OCI-M2 (cell line): ENCODE measurements around the gene C1orf198.

ENCODE experiments used
- DNase-seq: peaks from one replicate; lab custom pipeline; 2025; ENCODE audit not compliant: unreplicated experiment; lab: John Stamatoyannopoulos, UW

The C1orf198 gene

DNA sequence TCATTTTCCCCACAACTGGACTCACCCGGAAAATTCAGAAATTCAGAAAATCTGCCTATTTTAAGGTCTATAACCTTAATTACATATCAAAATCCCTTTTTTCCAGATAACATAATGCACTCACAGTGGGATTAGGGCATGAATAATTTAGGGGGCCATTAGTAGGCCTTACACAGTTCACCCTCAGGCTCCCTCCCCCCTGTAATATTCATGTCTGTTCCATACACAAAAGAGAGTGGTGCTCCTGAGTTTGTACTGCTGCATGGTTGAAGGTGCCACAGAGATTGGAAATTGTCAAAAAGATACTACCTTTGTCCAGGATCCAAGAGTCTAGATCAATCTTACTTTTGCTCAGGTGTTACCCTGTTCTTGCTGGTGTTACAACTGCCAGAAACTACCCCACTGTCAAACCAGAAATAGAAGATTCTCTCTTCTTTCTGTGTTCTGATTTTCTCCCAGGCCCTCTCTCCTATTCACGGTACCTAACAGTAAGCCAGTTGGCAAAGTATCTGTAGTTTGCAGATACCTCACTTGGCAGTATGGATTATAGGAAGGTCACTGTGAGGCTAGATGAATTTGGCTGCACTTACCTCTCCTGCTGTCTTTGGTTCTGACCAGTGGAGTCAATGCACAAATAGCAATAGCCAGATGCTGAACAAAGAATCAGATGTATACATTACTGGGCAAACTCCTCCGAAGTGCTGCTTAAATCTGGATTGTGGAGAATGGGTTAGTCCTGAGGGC, 53.2 kb downstream of the C1orf198 start:
- DNase-seq, result no peak

DNA sequence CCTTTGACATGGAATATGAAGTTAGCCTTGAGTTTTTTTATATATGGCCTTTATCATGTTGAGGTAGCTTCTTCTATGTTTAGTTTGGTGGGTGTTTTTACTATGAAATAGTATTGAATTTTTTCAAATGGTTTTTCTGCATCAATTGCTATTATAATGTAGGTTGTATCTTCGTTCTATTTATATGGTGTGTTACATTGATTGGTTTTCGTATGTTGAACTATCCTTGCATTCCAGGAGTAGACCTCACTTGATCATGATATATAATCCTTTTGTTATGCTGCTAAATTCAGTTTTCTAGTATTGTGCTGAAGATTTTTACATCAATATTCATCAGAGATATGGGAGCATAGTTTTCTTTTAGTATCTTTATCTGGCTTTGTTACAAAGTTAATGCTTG, 55.8 kb downstream of the C1orf198 start:
- DNase-seq, result no peak

DNA sequence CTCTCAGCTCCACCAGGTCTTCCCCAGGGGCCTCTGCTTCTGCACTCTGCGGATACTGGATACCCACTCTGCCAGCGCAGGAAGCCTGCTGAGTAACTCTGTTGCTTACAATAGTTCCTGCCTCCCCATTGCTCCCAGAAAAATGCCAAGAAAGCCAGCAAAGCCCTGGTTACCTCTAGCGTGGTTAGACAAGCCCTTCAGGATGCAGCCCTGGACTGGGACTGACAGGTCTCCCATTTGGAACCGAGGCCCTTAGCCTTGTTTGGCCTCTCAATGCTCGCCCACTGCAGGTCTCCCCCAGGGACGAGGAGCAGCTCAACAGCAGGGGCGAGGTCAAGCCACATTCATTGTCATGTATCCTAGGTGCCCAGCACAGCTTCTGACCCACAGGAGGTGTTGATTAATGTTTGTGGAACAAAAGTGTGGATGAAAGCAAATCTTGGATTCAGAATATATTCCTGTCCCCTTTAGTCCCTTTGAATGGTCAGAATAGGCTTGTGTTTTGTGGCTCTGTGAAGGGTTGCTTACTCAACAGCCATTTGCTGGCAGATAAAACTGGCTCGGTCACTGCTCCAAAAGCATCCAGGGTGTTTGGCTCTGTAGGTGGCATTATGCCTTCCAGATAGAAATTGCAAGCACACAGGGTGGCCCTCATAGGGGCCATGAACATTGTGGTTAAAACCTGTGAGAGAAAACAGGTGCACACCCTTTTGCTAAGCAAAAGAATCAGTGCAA, 58.9 kb downstream of the C1orf198 start:
- DNase-seq, result no peak

DNA sequence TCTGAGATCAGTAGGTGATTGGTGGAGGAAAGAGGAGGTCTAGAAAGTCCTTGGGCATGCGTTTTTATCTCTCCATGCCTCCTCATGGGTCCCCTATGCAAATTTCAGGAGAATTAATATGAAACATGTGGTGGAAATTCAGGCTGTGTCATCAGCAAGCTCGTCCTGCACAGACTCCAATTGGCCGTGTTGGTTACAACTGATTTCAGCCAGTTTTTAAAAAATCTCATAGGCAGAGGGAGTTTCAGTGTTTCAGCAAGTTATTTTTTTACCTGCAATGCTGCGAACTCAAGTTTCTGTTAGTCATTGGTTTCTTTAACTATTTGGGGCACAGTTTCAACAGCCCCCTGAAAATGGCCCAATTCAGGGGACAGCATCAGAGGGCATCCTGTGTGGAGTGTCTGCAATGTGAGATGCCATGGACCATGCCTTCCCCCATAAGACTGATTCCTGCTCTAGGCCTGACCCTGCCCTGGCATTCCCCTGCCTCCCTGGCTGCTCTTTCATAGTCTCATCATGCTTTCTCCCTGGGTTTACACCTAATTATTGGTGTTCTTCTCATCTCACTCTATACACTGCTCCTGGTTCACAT, 59.9 kb downstream of the C1orf198 start:
- DNase-seq, result no peak

- no peak for DNase-seq
These were observed 60.6 kb downstream of the C1orf198 start for GRCh38 chr1:230807561-230808280.

DNA sequence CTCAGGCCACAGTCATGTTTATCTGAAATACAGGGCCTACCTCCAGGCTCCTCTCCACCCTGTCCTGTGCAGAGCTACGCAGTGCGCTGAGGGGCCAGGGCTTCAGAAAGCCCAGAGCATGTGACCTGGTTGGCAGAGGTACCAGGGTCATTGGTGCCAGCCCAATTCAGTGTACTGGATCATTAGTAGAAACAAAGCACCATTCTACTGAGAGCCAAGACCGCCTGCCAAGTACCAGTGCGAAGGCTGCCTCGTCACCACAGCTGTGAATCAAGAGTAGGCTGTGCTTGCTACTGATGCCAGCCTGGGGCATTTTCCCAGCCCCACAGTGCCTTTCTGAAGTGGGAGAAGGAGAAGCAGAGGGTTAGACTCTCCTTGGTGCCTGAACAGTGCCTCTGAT, 61.3 kb downstream of the C1orf198 start:
- DNase-seq, result no peak

DNA sequence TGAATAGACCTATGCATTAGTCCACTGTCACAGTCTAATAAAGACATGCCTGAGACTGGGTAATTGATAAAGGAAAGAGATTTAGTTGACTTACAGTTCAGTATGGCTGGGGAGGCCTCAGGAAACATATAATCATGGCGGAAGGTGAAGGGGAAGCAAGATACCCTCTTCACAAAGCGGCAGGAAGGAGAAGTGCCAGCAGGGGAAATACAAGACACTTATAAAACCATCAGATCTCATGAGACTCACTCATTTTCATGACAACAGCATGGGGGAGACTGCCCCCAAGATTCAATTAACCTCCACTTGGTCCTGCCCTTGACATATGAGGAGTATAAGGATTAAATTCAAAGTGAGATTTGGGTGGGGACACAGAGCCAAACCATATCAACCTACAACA, 61.8 kb downstream of the C1orf198 start:
- DNase-seq, result no peak

DNA sequence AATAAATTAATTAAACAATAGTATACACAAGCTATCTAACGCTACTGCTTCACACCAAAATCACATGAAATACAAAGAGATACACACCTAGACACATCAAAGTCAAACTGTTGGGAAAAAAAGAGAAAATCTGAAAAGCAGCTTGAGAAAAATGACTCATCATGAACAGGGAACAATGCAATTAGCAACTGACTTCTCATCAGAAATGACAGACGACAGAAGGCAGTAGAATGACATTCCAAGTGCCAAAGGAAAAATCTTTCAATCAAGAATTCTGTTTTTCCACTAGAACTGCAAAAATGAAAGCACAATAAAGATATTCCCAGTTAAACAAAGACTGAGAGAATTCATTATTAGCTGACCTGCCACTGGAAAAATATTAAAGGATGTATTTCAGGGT, 63.9 kb downstream of the C1orf198 start:
- DNase-seq, result no peak

- no peak for DNase-seq
These were observed 67.2 kb downstream of the C1orf198 start for GRCh38 chr1:230800891-230801840.

GRCh38 chr1:230798491-230798890, 69.8 kb downstream of the C1orf198 start:
- no peak for DNase-seq

DNA sequence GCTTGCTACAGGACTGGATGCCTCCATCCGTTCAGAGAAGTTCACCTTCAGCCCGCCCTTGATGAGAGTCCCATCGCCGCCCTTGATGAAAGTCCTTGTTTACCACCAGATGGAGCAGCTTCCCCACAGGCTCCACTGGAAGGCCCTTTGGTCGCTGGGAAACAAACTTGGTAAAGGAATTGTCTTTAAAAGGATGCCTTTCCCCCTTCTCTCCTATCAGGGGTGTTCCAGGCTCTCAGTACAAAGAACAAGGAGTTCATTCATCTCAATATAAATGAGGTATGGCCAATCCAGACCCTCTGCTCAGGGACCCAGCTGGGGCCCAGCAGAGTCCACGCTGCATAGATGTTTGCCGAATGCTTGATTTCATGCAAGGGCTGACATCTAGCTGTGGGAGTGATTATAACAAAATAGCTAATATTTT, 70.4 kb downstream of the C1orf198 start:
- DNase-seq, result no peak

GRCh38 chr1:230797376-230797920, 70.9 kb downstream of the C1orf198 start:
- DNase-seq, result no peak

- DNase-seq, result no peak
These were observed 71.7 kb downstream of the C1orf198 start for GRCh38 chr1:230796626-230797025.

DNA sequence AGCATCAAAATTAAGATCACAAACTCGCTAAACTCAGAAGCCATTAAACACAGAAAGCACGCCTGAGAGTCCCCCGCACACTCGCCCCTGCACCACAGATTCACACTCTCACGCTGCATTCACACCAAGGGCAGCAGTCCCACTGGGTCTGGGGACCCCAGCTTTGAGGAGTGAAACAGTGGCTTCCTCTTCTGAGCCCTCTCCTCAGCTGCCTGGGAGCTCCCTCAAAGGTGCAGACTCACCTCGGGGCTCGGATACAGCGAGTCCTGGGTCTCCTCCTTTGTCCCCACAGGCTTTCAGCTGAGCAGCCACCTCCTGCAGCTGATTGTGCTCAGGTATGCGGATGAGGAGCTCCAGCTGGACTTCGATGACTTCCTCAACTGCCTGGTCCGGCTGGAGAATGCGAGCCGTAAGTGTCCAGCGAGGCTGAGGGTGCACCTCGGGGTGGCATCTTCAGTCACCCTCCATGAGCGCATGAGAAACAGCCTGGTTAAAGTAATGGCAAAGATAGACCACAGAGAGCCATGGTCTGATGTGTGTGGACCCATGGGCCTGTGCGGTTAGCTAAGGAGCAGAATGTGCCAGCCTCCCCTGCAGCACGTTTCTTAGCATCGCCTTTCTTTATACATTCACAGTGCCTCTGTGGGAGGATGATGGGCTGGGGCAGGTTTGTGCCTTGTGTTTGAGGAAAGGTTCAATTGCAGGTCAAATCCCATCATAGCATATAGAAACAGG, 73.3 kb downstream of the C1orf198 start:
- DNase-seq, result no peak

- DNase-seq, result no peak
These were observed 73.9 kb downstream of the C1orf198 start for GRCh38 chr1:230794431-230794830.

DNA sequence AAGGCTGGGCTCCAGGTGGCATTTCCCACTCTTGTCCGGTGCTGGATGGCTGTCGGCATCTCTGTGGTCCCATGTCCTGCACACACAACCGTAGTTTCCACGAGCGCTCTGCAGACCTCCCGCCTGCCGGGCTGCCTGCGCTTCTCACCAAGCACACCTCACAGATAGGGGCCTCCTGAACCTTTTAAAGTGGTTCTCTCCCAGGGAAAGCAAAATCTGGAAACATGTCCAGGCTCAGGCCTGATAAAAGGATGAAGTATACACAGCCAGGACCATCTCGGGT, 74.9 kb downstream of the C1orf198 start:
- no peak for DNase-seq

DNA sequence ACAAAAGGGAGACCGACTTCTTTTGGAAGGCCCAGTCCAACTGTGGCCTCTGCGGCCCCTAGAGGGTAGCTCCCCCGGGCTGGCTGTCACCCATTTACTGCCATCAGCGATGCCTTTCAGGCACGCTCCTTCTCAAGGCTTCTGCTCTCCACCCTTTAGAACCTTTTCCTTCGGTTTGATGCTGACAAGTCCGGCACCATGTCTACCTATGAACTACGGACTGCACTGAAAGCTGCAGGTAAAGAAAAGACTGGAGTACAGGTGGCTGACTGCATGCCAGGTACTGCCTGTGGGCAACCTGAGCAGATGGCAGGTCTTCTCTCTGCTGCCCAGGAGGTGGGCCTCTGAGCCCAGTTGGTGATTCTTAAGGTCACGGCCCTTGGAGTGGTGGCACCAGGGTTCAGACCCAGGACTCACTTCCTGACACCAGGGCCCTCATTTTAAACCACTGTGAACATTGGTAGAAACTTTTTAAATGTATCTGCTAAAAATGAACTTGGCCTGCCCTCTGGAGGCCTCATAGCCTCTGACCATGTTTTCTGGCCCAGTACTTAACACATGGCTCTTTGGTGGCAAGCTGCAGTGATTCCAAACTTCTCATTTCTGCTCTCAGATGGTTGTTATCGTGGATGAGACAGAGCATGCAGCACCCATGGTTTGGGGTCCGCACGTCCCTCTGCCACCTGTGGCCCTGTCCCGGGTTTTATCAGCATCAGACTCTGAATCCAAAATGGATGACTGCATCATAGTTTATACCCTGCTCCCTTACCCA, 75.4 kb downstream of the C1orf198 start:
- DNase-seq, result no peak

- DNase-seq, result no peak
These were observed 76.2 kb downstream of the C1orf198 start for GRCh38 chr1:230791986-230792564.

DNA sequence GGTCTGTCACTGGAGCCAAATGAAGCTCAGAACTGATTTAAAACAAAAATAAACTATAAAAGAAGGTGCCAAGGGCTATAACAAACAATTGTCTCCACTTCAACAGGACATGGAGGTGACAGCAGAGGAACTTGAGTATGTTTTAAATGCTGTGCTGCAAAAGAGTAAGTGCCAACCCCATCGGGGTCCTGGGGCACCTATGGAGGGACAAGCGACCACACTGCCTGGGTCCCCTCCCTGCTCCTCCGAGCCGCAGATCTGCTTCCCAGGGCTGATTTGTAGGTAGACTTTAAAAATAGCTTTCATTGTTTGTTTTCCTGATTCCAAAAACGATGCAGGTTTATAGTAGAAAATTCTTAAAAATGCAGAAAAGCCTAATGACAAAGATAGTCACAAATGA, 78.3 kb downstream of the C1orf198 start:
- DNase-seq, result no peak
